GF-D8 (cell line): ENCODE measurements around the gene ZNG1A.
"Not testable (repeated sequence)": the region's sequence is repeated elsewhere in the genome, so short reads cannot be mapped to it uniquely, and the experiment has no call there.

Source experiments
- DNase-seq: peaks from one replicate; lab custom pipeline; 2025; lab: John Stamatoyannopoulos, UW

Gene ZNG1A

DNA sequence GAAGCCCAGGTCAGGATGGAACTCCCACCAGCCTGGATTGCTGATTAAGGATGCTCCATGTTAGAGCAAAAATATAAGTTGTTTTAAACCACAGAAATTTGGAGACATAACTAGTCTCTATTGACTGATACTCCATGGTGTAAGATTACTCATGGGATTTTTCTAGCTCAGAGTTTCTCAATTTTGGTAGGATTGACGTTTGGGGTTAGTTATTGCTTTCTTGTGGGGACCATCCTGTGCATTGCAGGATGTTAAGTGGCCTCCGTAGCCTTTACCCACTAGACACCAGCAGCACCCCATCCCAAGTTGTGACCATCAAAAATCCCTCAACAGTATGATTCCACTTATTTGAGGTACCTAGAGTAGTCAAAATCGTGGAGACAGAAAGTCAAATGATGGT is 80.1 kb downstream of the ZNG1A start:
- DNase-seq: not testable (repeated sequence)

DNA sequence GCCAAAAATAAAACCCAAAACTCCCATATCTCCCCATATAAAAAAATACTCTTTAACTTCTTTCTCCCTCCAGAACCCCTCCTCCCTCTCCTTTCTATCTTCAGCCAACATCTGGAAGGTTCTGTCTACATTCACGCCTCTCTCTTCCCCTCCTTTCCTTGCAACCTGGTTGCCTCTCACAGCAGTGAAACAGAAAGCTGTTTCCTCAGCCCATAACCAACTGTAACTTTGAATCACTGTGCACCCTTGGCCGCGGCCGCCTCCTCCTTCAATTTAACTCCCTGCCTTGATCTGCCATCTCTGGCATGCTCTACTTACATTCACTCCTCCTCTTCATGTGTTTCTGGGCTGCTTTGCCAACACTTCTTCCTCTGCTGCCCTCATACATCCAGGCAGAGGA is 83.9 kb downstream of the ZNG1A start:
- not testable (repeated sequence) for DNase-seq

DNA sequence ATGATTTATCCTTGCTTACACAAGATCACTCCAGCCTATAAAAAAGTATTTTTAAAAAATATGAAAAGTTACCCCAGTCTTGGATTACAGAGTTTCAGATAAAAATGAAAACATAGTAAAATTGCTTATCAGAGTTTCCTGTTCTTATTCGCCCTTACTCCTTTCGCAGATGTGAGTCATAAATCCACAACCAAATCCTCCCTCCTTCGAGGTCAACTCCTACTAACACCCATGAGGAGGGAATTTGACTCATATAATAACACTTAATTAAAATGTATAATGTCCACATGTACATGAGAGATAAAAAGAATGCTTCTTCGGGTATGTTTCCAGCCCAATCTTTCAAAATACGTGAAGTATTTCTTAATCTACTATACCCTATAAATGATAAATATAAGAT is 84.5 kb downstream of the ZNG1A start:
- not testable (repeated sequence) for DNase-seq

DNA sequence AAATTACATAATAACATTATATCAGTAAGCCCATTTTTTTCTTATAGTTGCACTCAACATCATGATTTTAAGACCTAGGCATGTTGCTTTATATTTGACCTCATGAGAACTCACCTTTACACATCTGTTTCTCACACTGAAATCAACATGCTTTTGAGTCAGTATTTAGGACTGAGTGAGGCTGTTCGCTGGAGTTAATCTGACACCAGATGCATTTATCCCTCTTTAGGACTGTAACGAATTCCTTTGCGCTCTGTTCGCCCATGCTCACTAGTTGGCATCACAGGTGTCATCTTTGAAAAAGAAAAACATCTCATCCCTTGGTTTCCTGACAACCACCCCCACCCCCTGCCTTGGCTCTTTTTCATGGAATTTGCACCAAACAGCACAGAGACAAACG is 84.9 kb downstream of the ZNG1A start:
- not testable (repeated sequence) for DNase-seq

DNA sequence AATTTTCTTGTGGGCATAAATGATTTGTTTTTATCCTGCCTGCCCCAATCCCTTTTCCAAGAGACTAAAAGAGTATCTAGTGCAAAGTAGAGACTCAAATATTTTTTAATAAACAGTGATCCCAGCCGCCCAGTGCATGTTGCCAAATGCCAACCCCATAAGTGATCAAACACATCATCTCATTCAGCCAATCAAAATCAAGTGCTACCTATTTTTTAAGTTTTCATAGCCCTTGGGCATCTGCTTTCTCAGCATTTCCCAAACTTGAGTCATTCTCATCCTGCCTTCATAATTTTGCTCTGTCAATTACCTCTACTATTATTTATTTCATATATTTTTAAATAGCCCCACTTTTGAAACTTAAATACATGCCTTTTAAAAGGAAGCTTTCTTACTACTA is 88.0 kb downstream of the ZNG1A start:
- not testable (repeated sequence) for DNase-seq

DNA sequence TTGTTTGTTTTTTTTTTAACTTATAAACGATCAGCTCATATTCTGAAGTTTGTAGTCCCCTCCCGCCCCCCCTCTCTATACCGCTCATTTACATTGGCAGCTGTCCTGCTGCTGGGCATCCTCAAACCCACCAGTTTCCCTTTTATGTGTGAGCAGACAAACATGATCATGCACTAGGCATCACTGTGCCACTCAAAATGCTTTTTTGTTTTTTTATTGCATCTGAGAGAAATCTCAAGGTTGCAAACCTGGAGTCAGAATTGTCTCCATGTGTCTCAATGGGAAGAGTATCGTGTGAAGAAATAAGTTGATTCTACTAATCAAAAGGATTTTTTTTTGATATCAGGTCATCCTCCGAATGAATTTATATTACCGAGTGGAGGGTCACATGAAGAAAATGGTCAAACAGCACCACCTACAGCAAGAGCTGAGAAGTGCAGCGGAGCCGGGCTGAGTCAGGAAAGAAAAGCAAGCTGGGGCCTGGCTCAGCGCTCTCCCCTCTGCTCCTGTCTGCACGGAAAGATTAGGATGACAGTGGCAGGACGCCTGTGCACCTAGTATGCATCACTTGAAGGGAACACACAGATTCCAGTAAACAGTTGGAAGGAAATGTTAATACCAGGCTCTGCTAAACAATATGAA is 90.3 kb downstream of the ZNG1A start:
- DNase-seq: not testable (repeated sequence)

DNA sequence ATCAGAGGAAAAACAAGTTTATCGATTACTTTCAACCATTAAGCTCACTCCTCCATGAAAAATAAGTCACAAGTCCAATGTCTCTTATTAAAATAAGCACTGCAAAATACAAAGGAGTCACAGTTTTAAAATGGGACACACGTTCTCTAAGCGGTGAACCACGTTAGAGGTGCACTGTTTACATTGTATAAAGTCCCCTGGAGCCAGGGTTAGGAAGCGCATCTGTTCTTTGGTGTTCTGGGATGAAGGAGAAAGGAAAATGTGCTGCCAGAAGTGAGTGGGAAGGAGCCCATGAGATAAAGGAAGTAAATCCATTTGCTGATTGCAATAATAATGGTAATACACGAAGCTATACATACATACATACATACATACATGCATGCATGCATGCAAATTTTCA is 91.0 kb downstream of the ZNG1A start:
- not testable (repeated sequence) for DNase-seq

DNA sequence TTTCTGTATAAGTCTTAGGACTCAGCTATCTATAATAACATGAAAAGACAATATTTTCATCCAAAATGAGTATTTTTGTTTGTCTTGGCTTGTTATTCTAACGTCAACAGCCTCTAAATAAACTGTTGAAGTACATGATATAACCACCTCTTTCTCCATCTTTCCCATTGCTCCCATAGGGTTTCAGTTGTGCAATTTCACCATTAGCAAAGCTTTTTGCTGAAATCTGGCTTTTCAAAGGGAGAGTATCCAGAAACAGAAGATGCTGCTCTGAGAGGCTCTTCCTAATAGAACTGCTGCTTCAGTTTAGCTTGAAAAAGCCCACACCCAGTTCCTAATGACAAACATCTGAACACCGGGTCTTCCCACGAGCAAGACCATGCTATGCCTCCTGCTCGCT is 91.8 kb downstream of the ZNG1A start:
- DNase-seq: not testable (repeated sequence)

DNA sequence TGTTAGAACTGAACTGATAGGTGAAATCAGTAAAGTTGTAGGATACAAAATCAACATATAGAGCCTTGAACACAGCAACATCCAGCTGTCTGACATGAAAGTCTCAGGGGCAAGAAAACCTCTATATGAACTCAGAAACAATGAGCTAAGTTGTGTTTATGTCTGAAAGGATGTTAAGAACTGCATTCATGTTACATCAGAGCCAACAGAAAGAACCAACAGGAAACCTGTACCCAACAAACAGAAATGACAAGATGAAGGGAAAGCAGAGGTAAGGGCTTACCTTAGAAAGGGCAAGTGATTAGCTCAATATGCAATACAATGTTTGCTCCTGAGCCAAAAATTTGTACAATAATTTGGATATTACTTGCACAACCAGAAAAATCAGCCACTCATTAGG is 92.2 kb downstream of the ZNG1A start:
- not testable (repeated sequence) for DNase-seq

DNA sequence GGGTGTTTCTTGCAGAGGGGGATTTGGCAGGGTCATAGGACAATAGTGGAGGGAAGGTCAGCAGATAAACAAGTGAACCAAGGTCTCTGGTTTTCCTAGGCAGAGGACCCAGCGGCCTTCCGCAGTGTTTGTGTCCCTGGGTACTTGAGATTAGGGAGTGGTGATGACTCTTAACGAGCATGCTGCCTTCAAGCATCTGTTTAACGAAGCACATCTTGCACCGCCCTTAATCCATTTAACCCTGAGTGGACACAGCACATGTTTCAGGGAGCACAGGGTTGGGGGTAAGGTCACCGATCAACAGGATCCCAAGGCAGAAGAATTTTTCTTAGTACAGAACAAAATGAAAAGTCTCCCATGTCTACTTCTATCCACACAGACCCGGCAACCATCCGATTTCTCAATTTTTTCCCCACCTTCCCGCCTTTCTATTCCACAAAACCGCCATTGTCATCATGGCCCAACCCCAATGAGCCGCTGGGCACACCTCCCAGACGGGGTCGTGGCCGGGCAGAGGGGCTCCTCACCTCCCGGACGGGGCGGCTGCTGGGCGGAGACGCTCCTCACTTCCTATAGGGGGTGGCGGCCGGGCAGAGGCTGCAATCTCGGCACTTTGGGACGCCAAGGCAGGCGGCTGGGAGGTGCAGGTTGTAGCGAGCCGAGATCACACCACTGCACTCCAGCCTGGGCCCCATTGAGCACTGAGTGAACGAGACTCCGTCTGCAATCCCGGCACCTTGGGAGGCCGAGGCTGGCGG is 95.7 kb downstream of the ZNG1A start:
- not testable (repeated sequence) for DNase-seq

DNA sequence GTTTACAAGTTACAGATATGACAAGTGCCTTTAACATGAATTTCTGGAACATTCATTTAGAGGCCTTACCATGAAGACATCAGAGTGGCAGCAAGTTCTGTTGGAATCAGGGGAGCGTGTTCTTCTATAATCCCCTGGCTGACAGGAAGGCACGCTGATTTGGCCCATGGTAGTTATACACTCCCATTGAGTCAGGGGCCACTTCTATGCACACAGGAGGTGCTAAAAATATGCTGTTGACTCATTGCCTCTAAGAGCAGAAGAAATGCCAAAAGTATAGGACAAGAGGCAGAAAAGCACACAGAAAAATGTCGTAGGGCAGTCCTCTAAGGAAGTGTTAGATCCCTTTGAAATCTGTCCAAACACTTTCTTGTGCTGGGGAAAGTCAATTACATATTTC is 100.5 kb downstream of the ZNG1A start:
- not testable (repeated sequence) for DNase-seq

DNA sequence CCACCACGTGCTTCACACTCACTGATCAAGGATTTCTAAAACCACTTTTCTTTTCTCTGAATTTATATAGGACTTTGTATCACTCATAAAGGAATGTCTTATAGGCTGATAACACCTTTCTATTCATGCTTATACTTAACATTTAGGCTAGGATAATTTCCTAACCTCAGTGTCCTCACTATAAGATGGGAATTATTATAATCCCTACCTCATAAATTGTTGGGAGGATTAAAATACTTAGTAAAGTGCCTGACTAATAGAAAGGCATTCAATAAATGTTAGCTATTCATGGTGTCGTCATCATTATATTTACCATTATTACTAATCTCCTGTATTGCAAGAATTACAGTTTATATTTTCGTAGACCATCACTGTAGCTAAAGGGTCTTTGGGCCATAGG is 102.5 kb downstream of the ZNG1A start:
- not testable (repeated sequence) for DNase-seq

DNA sequence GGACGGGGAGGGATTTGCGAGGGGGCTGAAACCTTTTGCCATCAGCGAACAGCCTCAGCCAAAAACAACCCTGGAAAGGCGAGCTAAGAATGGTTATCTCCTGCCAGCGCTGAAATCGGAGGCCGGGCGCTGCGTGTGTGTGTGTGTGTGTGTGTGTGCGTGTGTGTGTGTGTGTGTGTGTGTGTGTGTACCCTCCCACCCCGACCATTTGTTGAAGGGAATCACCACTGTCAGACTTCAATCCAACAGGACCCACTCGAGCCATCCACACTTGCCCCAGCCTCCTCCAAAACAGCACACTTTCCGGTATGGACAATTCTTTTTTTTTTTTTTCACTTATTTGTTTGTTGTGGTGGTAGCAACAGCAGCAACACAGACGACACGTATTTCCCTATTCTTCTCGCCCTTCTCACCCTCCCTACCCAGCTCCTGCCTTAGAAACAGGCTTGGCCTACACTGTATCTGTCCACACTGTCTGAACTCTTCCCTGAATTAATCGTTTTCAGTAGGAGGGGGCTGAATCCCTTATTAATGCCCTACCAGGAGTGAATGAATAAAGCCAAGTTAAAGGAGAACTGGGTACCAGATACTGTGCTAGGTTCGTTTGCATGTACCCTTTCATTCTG is 104.8 kb downstream of the ZNG1A start:
- DNase-seq: not testable (repeated sequence)

DNA sequence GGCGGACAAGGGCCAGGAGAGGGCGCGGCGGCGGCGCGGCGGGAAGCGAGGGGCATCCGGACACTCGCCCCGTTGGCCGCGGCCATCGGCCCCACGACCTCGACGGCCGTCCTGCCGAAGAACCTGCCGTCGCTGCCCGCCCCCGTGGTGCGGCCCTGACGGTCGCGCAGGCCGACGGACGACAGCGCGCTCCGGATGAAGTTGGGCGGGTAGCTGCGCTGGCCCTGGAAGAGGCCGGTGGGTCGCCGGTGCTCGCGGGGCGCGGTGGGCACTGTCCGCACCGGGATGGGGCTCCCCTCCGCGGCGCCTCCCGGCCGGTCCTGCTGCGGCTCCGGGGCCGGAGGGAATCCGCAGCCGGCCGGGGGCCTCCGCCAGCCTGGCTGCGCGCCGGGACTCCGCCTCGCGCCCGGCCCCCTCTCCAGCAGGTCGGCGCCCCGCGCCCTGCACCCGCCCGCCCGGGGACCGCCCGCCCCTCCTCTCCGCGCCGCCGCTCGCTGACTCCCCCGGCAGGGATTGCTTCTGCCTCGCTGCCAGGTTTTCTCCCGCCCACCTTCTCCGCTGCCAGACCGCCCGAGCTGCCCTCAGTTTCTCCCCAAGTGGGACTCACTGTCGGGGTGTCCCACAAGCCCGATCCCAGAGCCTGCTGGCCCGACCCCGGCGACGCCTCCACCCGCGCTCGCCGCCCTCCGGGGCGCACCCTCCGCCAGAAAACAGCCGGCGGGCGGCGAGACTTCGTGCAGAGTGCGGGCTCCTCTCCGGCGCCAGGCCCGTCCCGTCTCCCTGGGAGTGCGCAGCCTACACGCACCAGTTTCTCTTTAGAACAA is 105.6 kb downstream of the ZNG1A start:
- DNase-seq: not testable (repeated sequence)
